WI38 (cell line): ENCODE results near the gene SMCR8.
"Not testable (repeated sequence)": the region's sequence is repeated elsewhere in the genome, so short reads cannot be mapped to it uniquely, and the experiment has no call there.

Experiments used
- H3K4me3 ChIP-seq: 2 replicates; pipeline ENCODE4 v1.5.1; 2011; ENCODE audit warnings: low read depth, mild to moderate bottlenecking, control low read depth, low read length
- CTCF ChIP-seq: IDR thresholded peaks from 2 replicates; pipeline ENCODE4 v1.5.1; 2012; ENCODE audit warnings: low read depth, mild to moderate bottlenecking, control low read depth, low read length

The SMCR8 gene

GRCh38 chr17:18371455-18371854 is 56.4 kb downstream of the SMCR8 start:
- H3K4me3 ChIP-seq: no peak overlapping the region
- no peak for TF ChIP-seq CTCF

GRCh38 chr17:18373181-18373580 is 58.1 kb downstream of the SMCR8 start:
- not testable (repeated sequence) for H3K4me3 ChIP-seq

- no peak overlapping the region for H3K4me3 ChIP-seq
- TF ChIP-seq CTCF: no peak
Measured at GRCh38 chr17:18374216-18374615, 59.1 kb downstream of the SMCR8 start.
